A673 (cell line): ENCODE results near the gene ALDH1A3. TPM values are rescaled to one million over a fixed set of nuclear protein-coding genes. Genes with fewer than 3 reads are reported as not detected.

Experiments
- BruUV-seq: library from RNA; stranded (reverse); fragments of 400-500 nt; replicated peaks from 2 replicates; lab custom pipeline; 2021; lab: Mats Ljungman, UMichigan
- CTCF ChIA-PET: fragments of 300-600 bp; sonication (Branson Sonifier 250); formaldehyde crosslinking; loops from one replicate; lab custom pipeline; 2022; ENCODE audit warnings: antibody characterized with exemption; lab: Charles Lee
- POLR2A ChIA-PET: fragments of 300-600 bp; sonication (Branson Sonifier 250); formaldehyde crosslinking; loops from one replicate; lab custom pipeline; 2022; ENCODE audit warnings: antibody characterized with exemption; ENCODE audit not compliant: low non-redundant PET; lab: Charles Lee
- DNase-seq: peaks from one replicate; pipeline ENCODE4 v3.0.0-alpha.2; 2015; ENCODE audit warnings: low spot score
- H3K27ac ChIP-seq: fragments of 200-600 bp; sonication (generic); 2 replicates; pipeline ENCODE4 v1.5.1; 2016; ENCODE audit warnings: mixed run types, low read depth, mild to moderate bottlenecking, mixed read lengths, antibody characterized with exemption, low read length; ENCODE audit not compliant: poor library complexity, severe bottlenecking
- H3K27me3 ChIP-seq: fragments of 200-600 bp; sonication (generic); replicated peaks from 2 replicates; pipeline ENCODE4 v1.6.1; 2017; ENCODE audit warnings: mixed run types, low read depth, mild to moderate bottlenecking, mixed read lengths, antibody characterized with exemption, low read length; ENCODE audit not compliant: insufficient read depth, poor library complexity
- H3K36me3 ChIP-seq: fragments of 200-600 bp; sonication (generic); 2 replicates; pipeline ENCODE4 v1.6.1; 2016; ENCODE audit warnings: mixed run types, mild to moderate bottlenecking, mixed read lengths, antibody characterized with exemption, low read length; ENCODE audit not compliant: insufficient read depth, poor library complexity, severe bottlenecking
- H3K4me1 ChIP-seq: fragments of 200-600 bp; sonication (generic); 2 replicates; pipeline ENCODE4 v1.6.1; 2017; ENCODE audit warnings: mixed run types, mild to moderate bottlenecking, mixed read lengths, antibody characterized with exemption, low read length; ENCODE audit not compliant: insufficient read depth, poor library complexity, severe bottlenecking
- H3K4me3 ChIP-seq: fragments of 200-600 bp; sonication (generic); 2 replicates; pipeline ENCODE4 v1.5.1; 2016; ENCODE audit warnings: low read depth, mixed run types, mild to moderate bottlenecking, mixed read lengths, low read length; ENCODE audit not compliant: poor library complexity, severe bottlenecking
- H3K9me3 ChIP-seq: fragments of 200-600 bp; sonication (generic); 2 replicates; pipeline ENCODE4 v1.6.1; 2016; ENCODE audit warnings: mixed run types, low read depth, mild to moderate bottlenecking, mixed read lengths, antibody characterized with exemption, low read length; ENCODE audit not compliant: poor library complexity, severe bottlenecking
- CTCF ChIP-seq: fragments of 300-800, 200-600 bp; sonication (generic); conservative IDR thresholded peaks from 2 replicates; pipeline ENCODE4 v1.5.1; 2017; ENCODE audit warnings: low read depth, mild to moderate bottlenecking, antibody characterized with exemption, low read length, moderate library complexity, mixed read lengths
- EZH2 ChIP-seq: fragments of 200-600 bp; sonication (generic); IDR thresholded peaks from 2 replicates; pipeline ENCODE4 v1.6.1; 2017; ENCODE audit warnings: borderline replicate concordance, low read depth, mild to moderate bottlenecking, mixed read lengths, antibody characterized with exemption, low read length; ENCODE audit not compliant: poor library complexity, severe bottlenecking
- intact Hi-C: fragments of 100-400 bp; cut with micrococcal nuclease; formaldehyde crosslinking; loops from one replicate; pipeline ENCODE4 v1.10.0; 2022; ENCODE audit not compliant: unreplicated experiment
- total RNA-seq: library from RNA; stranded (reverse); gene quantifications from 2 replicates; pipeline ENCODE4 v1.2.3, GENCODE V29; 2021

The ALDH1A3 gene
- total RNA-seq, 1 experiment from 2014 or later = 0.19 TPM

GRCh38 chr15:100880897-100881242 is 1.2 kb downstream of the ALDH1A3 start:
- Histone ChIP-seq H3K27me3 (peaks cover 47% of the 10 kb centered on the region), H3K4me1 (no peaks in the 10 kb centered on the region), H3K9me3 (no peaks in the 10 kb centered on the region), H3K36me3 (no peaks in the 10 kb centered on the region), H3K27ac (no peak overlapping the region), H3K4me3 (no peak overlapping the region)
- BruUV-seq = no TSS peak
- POLR2A ChIA-PET = no interaction called here
- intact Hi-C loops = no loop called here
- no peak for TF ChIP-seq EZH2
- no peak for TF ChIP-seq CTCF
- CTCF ChIA-PET = no interaction called here
- DNase-seq = no peak

DNA sequence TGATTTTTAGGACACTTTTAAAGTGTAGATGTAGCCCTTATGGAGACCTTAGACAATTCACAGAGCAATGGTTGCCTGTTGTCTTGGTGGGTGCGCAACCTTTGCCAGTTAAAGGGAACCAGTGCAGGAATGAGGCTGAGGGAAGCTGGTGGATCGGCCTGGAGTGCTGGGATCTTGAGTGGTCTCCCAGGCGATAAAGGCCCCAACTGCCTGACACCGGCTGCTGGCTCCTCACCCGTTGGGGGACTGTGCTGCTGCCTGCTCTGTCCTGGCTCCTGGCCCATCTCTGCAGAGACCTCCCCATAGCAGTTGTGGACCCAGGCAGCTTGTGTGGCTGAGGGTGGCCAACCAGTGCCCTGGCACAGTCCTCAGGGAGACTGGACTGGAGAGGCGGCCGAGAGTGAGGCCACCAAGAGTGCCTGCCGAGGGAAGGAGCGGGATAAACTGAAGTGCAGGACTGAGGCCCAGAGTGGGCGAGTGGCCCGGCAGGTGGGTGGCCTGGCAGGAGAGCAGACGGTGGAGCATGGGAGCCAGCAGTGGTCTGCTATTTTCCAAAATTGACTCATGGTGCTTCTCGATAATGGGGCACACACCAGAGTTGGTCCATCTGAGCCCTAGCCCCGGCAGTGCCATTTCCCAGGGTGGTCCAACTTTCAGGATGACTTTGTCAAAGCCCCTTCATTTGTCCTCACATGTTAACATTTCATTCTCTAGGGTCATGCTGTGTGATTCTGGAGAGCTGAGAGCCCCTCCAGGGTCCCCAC is 2.1 kb downstream of the ALDH1A3 start:
- no peak for DNase-seq
- H3K4me3 ChIP-seq = no peak overlapping the region
- ChIA-PET CTCF (no interaction called here), POLR2A (no interaction called here)
- no peak overlapping the region for H3K27ac ChIP-seq
- no peaks in the 10 kb centered on the region for H3K9me3 ChIP-seq
- TF ChIP-seq EZH2 (no peak), CTCF (no peak)
- BruUV-seq = no TSS peak
- H3K4me1 ChIP-seq = no peaks in the 10 kb centered on the region
- no peaks in the 10 kb centered on the region for H3K36me3 ChIP-seq
- peaks cover 47% of the 10 kb centered on the region for H3K27me3 ChIP-seq
- intact Hi-C loops = no loop called here

GRCh38 chr15:100885116-100885515 is 5.5 kb downstream of the ALDH1A3 start:
- no TSS peak for BruUV-seq
- intact Hi-C loops = no loop called here
- H3K27me3 ChIP-seq = peaks cover 27% of the 10 kb centered on the region
- TF ChIP-seq CTCF = no peak
- TF ChIP-seq EZH2 = no peak
- H3K4me1 ChIP-seq = no peaks in the 10 kb centered on the region
- ChIA-PET CTCF (no interaction called here), POLR2A (no interaction called here)
- no peak overlapping the region for H3K27ac ChIP-seq
- no peak for DNase-seq
- H3K9me3 ChIP-seq = no peaks in the 10 kb centered on the region
- no peak overlapping the region for H3K4me3 ChIP-seq
- no peaks in the 10 kb centered on the region for H3K36me3 ChIP-seq
